HG03432 (cell line): ENCODE data around the gene XBP1.
"Not testable (repeated sequence)": the region's sequence is repeated elsewhere in the genome, so short reads cannot be mapped to it uniquely, and the experiment has no call there.

Source experiments
- ATAC-seq: cut with Tn5 transposase; IDR thresholded peaks from one replicate; pipeline ENCODE4 v1.9.1; 2021; ENCODE audit warnings: mild to moderate bottlenecking, moderate library complexity; ENCODE audit not compliant: unreplicated experiment

The XBP1 gene

DNA sequence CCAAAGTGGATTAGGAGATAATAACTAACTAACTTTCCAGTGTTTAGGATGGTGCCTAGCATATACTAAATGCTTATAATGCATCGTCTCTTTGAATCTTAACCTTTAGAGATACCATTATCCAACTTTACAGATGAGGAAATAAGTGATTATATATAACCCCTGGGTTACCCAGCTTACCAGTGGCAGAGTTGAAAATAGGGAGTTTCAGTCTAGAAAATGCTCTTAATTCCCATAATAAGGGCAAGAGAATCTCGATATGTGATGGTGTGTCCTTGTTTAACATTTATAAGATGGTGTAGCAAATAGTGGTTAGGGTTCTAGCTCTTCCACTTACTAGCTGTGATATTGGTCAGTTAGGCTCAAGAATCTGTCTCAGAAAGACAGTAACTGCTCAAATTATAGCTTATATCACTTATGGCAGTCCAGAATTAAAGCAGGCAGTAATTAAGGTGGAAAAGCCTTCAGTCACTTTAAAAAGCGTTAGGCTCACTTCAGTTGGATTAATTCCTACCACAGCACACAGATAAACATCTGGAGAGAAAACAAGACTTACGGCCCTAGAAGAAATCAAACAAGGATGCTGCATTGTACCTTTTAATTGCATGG, 6.3 kb downstream of the XBP1 start:
- no peak for ATAC-seq

DNA sequence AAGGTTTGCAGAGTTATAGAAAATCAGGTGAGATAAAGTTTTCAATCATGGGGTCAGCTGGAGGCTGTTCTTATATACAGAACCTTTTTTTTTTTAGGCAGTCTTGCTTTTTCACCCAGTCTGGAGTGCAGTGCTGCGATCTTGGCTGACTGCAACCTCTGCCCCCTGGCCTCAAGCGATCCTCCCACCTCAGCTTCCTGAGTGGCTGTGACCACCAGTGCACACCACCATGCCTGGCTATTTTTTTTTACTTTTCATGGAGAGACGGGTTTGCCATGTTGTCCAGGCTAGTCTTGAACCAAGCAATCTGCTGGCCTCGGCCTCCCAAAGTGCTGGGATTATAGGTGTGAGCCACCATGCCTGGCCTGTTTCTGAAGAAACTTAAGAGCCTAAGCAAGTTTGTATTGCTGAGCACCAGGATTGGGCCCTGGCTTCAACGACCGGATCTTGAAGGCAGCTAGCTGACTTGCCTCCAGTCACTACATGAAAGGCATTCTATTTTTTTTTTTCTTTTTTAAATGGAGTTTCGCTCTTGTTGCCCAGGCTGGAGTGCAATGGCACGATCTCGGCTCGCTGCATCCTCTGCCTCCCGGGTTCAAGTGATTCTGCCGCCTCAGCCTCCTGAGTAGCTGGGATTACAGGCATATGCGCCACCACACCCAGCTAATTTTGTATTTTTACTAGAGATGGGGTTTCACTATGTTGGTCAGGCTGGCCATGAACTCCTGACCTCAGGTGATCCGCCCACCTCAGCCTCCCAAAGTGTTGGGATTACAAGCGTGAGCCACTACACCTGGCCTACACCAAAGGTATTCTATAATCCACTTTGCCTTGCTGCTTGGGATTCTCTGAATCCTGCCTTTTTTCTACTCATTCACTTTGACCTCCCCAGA, 7.6 kb downstream of the XBP1 start:
- ATAC-seq, result peak; percentile 42

DNA sequence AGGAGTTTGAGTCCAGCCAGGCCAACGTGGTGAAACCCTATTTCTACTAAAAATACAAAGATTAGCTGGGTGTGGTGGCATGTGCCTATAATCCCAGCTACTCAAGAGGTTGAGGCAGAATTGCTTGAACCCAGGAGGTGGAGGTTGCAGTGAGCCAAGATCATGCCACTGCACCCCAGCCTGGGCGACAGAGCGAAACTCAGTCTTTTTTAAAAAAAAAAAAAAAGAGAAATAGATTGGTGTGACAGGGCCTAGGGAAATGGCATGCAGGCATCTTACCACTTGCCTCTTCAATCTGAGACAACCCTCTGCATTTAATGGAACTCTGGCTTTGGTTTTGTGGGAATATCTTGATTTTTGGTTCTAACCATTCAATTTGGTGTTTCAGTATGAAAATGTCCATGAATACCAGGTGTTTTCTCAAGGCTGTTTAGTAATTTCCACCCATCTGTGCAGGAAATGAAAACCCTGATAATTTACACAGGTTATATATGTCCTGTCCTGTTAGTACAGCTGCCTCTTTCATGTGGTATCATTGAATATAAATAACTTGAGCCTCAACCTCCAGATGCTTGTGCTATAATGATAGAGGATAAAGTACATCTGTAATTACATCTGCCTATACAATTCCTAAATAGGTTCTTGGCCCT, 8.4 kb downstream of the XBP1 start:
- peak; percentile 72 for ATAC-seq

DNA sequence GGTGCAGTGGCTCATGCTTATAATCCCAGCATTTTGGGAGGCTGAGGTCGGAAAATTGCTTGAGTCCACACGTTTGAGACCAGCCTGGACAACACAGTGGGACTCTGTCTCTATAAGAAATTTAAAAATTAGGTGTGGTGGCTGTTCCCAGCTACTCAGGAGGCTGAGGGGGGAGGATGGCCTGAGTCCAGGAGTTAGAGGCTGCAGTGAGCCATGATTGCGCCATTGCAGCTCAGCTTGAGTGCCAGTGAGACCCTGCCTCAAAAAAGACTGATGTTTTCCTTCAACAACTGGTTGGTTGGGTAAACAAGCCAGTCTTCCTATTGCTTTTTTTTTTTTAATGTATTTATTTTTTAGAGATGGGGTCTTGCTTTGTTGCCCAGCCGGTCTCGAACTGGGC, 9.2 kb downstream of the XBP1 start:
- ATAC-seq, result no peak

DNA sequence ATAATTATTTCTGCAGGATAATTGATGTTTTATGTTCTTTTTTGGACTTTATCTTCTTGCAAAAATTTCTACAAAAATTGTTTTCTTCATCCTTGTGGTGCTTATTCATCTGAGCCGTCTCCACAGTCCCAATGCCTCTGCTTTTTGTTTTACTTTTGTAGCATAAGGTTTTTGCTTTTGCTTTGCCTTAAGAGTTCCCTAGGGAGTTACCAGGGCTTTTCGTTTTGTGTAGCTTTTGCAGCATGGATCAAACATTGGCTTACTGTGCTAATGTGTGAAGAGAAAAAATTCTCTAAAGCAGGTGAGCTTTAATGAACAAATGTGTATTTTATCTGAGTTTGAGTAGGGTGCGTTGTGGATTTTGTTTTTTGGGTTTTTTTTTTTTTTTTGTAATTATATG, 11.8 kb downstream of the XBP1 start:
- no peak for ATAC-seq

DNA sequence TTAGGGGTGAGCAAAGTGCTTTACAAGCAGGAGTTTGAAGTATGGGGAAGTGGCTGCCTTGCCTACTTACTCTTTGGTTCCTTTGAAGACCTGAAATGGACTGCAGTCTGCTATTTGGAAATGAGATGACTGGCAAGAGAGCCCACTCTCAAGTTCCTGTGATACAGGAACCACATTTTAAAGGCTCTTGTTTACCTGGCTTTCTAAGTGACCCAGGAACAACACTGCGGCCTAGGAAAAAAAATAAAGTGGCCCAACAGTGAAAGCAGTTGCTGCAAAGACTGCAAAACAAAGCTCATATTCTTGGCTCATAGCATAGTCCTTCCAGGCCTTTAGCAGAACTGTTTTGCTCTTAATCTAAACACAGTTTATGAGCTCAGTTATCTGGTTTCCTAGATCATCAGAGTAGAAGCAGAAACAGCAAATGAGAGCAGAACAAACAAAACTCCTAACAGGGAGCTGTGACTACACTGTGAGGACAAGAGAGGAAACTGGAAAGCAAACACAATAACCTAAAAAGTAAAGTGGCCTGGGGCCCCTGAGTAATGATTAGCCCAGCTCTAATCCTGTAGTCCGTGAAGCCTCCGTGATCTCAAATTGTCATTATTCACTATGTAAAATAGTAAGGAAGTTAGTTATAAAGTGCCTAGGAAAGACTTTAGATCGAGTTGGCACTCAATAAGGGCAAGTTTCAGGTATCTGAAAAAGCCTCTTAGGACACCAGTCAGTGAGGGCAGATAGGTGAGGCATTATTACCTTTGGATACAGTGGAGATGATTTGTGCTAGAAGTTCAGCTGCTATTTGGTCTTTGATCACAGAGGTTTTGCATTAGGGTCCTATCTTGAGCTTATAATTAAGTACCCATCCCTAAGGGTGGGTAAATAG, 16.3 kb downstream of the XBP1 start:
- no peak for ATAC-seq

DNA sequence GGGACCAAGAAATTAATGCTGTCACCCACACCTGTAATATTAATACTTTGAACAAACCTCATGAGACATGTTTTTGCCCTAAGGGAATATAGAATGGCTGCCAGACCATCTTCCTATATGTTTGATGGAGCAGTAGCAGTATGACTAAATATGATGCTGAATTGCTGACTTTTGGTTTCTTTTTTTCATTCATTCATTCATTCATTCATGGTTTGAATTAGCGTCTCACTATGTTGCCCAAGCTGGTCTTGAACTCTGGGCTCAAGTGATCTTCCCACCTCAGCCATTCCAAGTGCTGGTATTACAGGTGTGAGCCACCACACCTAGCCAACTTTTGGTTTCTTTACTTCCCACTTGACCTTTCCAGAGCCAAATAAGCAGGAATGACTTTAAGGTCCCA, 20.1 kb downstream of the XBP1 start:
- no peak for ATAC-seq

DNA sequence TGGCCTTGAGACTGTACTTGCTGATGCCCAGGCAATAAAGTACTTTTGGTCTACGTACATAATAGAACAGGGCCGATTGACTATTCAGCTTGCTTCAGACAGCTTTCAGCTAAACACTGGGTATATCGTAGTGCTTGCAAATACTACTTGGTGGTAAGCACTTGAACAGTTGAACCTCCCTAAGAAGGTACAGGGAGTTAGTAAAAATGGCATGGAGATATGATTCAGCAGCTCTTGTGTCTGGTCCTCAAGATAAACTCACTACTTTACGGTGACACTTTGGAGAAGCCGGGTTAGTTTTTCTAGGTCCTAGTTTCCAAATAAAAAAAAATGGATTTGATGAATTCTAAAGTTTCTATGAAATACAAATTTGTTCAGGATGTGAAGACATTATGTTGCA, 20.5 kb downstream of the XBP1 start:
- ATAC-seq, result no peak

DNA sequence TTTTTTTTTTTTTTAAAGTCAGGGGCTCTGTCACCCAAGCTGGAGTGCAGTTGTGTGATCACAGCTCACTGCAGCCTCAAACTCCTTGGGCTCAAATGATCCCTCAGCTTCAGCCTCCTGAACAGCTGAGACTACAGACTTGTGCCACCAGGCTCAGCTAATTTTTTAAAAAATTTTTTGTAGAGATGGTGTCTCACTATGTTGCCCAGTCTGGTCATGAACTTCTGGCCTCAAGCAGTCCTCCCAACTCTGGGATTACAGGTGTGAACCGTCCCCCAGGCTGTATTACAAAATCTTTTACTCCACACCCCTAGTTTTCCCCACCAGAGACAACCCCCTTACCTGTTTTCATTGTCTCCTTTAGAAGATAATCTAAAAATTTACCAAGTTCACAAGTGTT, 26.0 kb downstream of the XBP1 start:
- no peak for ATAC-seq

DNA sequence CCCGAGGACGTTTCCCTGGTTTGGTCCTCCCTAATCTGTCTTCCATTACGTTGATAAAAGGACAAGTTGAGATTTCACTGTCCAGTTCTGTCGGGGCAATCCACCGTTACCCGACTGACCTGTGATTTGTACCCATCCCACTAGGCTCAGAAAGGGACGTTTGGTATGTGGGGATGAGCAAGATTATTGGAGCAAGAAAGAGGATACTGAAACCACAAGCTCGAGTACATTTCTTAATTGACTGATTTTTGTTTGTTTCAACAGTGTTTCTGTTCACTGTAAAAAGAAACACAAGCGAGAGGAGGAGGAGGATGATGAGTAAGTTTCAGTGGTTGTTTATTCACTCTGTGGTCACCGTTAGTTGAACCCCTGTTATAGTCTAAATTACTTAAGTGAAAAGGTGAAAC, 26.9 kb downstream of the XBP1 start:
- ATAC-seq, result peak; percentile 15

DNA sequence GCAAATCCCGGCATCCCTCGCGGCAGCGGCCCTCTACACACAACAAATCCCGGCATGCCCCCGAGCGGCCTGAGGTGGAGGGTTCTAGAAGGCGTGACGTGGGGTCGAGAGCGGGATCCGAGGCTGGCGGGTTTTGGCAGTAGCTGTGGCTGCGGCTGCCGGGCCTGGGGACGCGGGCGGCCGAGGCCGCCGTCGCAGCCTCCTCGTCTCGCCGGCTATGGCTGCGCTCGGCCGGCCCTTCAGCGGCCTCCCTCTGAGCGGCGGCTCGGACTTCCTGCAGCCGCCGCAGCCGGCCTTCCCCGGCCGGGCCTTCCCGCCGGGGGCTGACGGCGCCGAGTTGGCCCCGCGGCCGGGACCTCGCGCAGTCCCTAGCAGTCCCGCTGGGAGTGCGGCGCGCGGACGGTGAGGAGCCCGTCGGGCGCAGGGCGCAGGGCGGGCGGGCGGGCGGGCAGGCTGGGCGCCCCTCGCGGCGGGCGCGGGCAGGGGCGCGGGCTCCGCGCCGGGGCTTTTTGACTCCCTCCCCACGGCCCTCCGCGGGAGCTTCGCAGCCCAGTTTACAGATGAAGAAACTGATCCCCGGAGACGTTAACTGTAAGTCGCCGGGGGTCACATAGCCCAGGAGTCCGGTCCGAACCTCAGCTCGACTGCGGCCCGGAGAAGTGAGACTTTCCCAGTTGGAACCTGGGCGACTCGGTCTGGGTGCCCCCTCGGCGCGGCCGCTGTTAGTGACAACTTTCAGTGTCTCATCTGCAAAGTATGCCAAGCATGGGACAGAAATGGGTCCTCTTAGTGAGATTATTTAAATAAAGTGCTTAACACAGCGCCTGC, 27.5 kb downstream of the XBP1 start, which contains the start of gene CCDC117:
Gene CCDC117, plus strand, starts transcription at position 63 of the 828 bp plus-strand sequence. Its CDS starts 155 bp downstream, at position 218.
- ATAC-seq, result peak; percentile 90

DNA sequence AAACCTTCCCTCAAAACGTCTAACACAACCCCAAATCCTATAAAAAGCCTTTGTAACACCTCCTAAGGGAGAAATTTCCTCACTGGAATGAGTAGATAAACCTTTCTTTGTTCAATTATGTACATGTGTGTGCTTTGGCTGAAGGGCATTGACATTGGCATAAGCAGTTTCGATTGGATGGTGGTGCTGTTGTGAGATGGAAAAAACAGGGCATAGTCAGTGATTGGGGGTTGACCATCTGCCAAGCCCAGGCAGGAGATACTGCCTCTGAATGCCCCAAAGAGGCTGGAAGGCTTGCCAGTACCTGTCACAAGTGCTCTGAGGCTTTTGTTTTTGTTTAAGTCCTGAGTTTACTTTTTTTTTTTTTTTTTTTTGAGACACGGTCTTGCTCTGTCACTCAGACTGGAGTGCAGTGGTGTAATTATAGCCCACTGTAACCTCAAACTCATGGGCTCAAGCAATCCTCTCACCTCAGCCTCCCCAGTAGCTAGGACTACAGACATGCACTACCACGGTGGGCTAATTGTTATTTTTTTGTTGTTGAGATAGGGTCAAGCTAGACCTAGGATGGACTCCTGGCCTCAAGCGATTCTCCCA, 29.1 kb downstream of the XBP1 start:
- no peak for ATAC-seq

DNA sequence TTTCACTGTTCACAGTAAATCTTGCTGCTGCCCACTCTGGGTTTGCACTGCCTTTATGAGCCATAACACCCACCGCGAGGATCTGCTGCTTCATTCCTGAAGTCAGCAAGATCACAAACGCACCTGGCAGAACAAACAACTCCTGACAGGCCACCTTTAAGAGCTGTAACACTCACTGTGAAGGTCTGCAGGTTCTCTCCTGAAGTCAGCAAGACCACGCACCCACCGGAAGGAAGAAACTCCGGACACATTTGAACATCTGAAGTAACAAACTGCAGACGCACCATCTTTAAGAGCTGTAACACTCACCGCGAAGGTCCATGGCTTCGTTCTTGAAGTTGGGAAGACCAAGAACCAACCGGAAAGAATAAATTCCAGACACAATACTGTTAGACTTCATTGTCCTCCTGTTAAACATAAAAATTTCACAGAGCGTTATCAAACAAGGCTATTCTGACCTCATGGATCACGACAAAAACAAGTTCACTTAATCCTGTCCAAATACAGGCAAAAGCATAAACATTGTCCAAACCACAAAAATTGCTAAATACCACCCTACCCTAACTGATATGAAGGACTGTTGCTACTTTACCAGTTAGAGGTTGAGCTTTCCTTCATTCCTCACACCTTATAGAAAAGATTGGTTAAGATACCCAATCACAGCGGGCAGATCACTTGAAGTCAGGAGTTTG, 30.8 kb downstream of the XBP1 start:
- no peak for ATAC-seq

DNA sequence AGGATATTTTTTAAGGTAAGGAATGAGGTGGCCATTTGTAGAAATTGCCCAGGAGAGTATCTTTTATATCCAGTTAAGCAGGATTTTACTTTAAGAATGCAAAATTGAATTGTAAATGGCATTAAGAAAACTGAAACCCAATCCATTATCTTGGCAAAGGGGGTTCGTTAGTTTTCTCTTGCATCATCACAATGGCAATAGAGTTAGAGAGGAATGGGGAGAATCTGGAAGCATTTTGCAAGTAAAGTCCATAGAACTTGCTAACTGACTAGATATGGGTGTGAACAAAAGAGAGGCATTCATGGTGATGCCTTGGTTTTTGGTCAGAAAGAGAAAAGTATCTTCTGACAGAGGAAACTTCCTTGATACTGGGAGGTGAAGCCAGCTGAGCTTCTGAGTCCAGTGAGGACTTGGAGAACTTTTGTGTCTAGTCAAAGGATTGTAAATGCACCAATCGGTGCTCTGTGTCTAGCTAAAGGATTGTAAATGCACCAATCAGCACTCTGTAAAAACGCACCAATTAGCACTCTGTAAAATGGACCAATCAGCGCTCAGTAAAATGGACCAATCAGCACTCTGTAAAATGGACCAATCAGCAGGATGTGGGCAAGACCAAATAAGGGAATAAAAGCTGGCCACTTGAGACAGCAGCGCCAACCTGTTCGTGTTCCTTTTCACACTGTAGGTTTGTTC, 31.5 kb downstream of the XBP1 start:
- ATAC-seq, result no peak

DNA sequence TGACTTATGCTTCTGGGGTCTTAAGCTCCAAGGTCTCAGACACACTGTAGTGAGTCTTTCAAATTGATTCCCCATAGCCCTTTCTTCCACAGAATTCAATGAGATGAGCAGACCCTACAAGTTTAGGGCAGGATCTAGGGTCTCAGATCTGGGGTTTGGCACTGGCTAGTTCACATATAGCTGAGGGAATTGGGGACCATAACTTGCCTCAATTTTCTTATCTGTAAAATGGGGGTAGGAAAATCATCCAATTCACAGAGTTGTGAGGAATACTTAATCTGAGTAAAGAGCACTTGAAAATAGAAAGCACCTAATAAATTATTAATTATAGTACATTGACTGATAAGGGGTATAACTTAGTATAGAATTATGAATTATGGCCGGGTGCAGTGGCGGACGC, 33.7 kb downstream of the XBP1 start:
- no peak for ATAC-seq

DNA sequence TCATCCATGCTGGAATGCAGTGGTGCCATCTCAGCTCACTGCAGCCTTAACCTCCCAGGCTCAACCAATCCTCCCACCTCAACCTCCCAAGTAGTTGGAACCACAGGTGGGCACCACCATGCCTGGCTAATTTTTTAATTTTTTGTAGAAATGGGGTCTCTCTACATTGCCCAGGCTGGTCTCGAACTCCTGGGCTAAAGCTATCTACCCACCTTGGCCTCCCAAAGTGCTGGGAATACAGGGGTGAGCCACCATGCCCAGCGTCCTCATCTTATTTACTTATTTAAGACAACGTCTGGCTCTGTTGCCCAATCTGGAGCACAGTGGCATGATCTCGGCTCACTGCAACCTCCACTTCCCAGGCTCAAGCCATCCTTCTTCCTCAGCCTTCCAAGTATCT, 38.4 kb downstream of the XBP1 start:
- not testable (repeated sequence) for ATAC-seq

DNA sequence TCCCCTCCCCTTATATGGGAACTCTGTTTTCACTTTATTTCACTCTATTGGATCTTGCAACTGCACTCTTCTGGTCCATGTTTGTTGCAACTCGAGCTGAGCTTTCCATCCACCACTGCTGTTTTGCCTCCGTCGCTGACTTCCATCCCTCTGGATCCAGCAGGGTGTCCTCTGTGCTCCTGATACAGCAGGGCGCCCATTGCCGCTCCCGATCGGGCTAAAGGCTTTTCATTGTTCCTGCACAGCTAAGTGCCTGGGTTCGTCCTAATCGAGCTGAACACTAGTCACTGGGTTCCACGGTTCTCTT, 39.0 kb downstream of the XBP1 start:
- no peak for ATAC-seq

DNA sequence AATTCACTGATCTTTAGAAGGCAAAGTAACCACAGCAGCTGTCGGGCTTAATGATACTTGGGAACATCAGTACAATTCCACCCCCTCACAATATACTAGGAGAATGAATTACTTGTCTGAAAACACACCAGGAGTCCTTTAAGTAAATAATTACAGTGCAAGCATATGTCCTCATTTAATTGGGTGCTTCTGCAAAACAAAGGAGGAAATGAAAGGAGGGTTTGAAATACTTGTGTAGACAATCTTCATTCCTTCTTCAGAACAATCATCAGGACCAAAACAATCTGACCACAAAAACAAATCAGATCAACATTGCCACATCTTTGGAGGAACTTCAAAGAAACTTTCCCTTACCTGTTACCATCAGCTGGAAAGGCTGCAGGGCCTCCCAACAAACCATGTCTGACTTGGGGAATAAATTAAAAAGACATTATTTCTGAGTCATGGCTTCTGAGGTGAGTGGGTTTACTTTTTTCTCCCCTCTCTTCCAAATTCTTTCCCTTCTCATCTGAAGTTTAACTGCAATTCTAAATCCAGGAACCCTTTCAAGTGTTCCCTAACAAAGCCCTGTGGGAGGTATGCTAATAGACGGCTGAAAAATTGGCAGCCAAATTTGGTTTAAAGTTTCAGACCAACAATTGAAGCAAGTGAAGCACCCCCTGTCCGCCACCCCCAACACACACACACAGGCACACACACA, 40.4 kb downstream of the XBP1 start:
- no peak for ATAC-seq
